ENCODE results near the gene MTARC1. TPM values are rescaled to one million over a fixed set of nuclear protein-coding genes. Genes with fewer than 3 reads are reported as not detected.

MTARC1 gene
- total RNA-seq, 4 donors from 2014 or later: 0.29 to 6.8 (median 5.1) TPM

- intact Hi-C loops (cut with DNase I; ENCODE audit: low total_unique reads): no loop called here
- no peaks in the 10 kb centered on the region for H3K9me3 ChIP-seq
- H3K4me1 ChIP-seq: no peaks in the 10 kb centered on the region
- H3K27me3 ChIP-seq: no peaks in the 10 kb centered on the region
- peak overlapping the region; percentile 35 to 51 for H3K4me3 ChIP-seq
- TF ChIP-seq POLR2A (IDR thresholded peaks at IDR 0.05) (no peak), CTCF (IDR thresholded peaks at IDR 0.05) (no peak)
- H3K36me3 ChIP-seq: no peaks in the 10 kb centered on the region
- DNase-seq: no peak
- peak overlapping the region in 1 of 2 donors; percentile 5 for H3K27ac ChIP-seq
Observed at GRCh38 chr1:220787069-220787619, 431 bp downstream of the MTARC1 start.

- Histone ChIP-seq H3K4me3 (no peak overlapping the region), H3K36me3 (no peaks in the 10 kb centered on the region), H3K4me1 (no peaks in the 10 kb centered on the region), H3K27ac (no peak overlapping the region), H3K9me3 (no peaks in the 10 kb centered on the region), H3K27me3 (no peaks in the 10 kb centered on the region)
- DNase-seq: no peak
- TF ChIP-seq CTCF (IDR thresholded peaks at IDR 0.05) (no peak), POLR2A (IDR thresholded peaks at IDR 0.05) (no peak)
- intact Hi-C loops (cut with DNase I; ENCODE audit: low total_unique reads): no loop called here
Observed at GRCh38 chr1:220788900-220789299, 2.2 kb downstream of the MTARC1 start.

- no peak for TF ChIP-seq POLR2A (IDR thresholded peaks at IDR 0.05)
- intact Hi-C loops (cut with DNase I; ENCODE audit: low total_unique reads): no loop called here
- Histone ChIP-seq H3K27me3 (no peaks in the 10 kb centered on the region), H3K9me3 (no peaks in the 10 kb centered on the region), H3K27ac (no peak overlapping the region), H3K36me3 (no peaks in the 10 kb centered on the region), H3K4me3 (no peak overlapping the region), H3K4me1 (no peaks in the 10 kb centered on the region)
- DNase-seq: no peak
Observed at GRCh38 chr1:220789532-220790147, 2.9 kb downstream of the MTARC1 start.

GRCh38 chr1:220791285-220791684, 4.6 kb downstream of the MTARC1 start:
- H3K9me3 ChIP-seq: no peaks in the 10 kb centered on the region
- H3K27me3 ChIP-seq: no peaks in the 10 kb centered on the region
- TF ChIP-seq CTCF (IDR thresholded peaks at IDR 0.05) (no peak), POLR2A (IDR thresholded peaks at IDR 0.05) (no peak)
- intact Hi-C loops (cut with DNase I; ENCODE audit: low total_unique reads): no loop called here
- H3K27ac ChIP-seq: peak overlapping the region; percentile 37 to 46
- H3K4me3 ChIP-seq: no peak overlapping the region
- no peak for DNase-seq
- no peaks in the 10 kb centered on the region for H3K4me1 ChIP-seq
- H3K36me3 ChIP-seq: no peaks in the 10 kb centered on the region

- H3K4me1 ChIP-seq: no peaks in the 10 kb centered on the region
- H3K27ac ChIP-seq: peak overlapping the region; percentile 37 to 46
- H3K9me3 ChIP-seq: no peaks in the 10 kb centered on the region
- H3K36me3 ChIP-seq: no peaks in the 10 kb centered on the region
- intact Hi-C loops (cut with DNase I; ENCODE audit: low total_unique reads): no loop called here
- no peak overlapping the region for H3K4me3 ChIP-seq
- peak in 1 of 2 donors; percentile 49 for DNase-seq
- no peaks in the 10 kb centered on the region for H3K27me3 ChIP-seq
- TF ChIP-seq CTCF (IDR thresholded peaks at IDR 0.05) (no peak), POLR2A (IDR thresholded peaks at IDR 0.05) (no peak)
Observed at GRCh38 chr1:220791956-220792355, 5.2 kb downstream of the MTARC1 start.
